GM18511 (cell line): ENCODE results near the gene EYA2.
"Not testable (repeated sequence)": the region's sequence is repeated elsewhere in the genome, so short reads cannot be mapped to it uniquely, and the experiment has no call there.

Experiments used
- ATAC-seq: cut with Tn5 transposase; IDR thresholded peaks from one replicate; pipeline ENCODE4 v1.9.1; 2021; ENCODE audit warnings: mild to moderate bottlenecking, moderate library complexity; ENCODE audit not compliant: unreplicated experiment

The EYA2 gene

GRCh38 chr20:46951405-46951804 is 56.8 kb downstream of the EYA2 start:
- no peak for ATAC-seq

DNA sequence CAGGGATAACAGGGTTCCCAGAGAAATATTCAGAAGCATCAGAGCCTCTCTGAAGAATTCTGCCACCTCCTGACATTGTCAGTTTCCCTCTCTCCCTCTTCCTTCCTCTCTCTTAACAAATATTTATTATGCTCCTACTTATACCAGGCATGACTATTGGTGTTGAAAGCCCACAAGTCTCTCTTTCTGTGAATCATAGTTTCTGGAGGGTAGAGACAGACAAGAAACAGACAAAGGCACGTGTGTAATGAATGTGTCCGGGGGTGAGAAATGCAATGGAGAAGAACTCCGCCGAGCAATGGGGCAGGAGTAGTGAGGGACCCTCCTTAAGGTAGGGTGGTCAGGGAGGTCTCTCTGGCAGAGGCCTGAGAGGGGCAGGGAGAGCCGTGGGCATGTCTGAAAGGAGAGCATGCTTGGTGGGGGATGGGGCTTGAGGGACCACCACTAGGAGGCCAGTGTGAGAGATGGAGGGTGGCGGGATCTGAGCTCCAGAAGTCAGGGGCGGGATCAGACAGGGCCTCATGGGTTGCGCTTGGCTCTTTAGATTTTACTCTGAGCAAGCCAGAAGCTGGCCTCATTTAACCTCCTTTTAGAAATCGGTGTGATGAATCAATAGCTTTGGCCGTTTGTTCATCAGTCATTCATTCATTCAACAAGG is 57.3 kb downstream of the EYA2 start:
- no peak for ATAC-seq

DNA sequence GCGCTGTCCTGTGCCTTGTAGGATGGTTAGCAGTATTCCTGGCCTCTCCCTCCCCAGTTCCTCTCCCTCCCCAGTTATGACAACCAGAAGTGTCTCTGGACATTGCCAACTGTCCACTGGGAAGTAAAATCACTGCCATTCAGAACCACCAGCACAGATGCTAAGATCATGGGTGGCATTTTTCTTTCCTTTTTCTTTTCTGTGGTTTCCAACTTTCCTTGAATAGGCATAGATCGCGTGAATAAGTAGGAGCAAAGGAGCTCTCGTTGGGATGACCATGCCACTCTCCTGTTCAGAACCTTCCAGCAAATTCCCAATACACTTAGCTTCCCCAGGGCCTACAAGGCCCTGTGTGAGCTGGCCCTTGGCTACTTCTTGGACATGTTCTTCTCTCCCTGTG is 59.0 kb downstream of the EYA2 start:
- ATAC-seq: no peak

DNA sequence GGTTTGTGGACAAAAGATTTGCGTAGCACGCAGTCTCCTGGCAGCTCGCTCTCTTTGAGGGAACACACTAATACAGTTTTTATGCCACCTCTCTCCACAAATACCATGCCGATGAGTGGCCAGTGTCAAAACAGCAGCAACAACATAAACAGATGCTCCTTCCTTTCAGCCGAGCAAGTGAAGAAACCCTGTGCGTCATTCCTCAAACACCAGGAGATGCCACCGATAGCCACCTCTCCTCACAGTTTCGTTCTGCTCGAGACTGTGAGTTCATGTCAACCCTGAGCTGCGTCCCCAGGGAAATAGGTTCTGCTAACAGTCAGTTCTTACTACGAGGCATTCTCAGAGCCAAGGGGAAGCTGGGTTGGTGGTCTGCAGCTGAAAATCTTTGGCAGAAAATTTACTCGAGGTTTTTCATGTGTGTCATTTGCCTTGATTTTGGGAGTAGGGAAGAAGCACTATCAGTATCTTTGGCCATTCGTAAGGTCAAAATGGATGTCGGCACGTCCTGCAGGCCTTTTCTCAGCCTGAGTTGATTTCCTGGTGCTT is 59.9 kb downstream of the EYA2 start:
- no peak for ATAC-seq

DNA sequence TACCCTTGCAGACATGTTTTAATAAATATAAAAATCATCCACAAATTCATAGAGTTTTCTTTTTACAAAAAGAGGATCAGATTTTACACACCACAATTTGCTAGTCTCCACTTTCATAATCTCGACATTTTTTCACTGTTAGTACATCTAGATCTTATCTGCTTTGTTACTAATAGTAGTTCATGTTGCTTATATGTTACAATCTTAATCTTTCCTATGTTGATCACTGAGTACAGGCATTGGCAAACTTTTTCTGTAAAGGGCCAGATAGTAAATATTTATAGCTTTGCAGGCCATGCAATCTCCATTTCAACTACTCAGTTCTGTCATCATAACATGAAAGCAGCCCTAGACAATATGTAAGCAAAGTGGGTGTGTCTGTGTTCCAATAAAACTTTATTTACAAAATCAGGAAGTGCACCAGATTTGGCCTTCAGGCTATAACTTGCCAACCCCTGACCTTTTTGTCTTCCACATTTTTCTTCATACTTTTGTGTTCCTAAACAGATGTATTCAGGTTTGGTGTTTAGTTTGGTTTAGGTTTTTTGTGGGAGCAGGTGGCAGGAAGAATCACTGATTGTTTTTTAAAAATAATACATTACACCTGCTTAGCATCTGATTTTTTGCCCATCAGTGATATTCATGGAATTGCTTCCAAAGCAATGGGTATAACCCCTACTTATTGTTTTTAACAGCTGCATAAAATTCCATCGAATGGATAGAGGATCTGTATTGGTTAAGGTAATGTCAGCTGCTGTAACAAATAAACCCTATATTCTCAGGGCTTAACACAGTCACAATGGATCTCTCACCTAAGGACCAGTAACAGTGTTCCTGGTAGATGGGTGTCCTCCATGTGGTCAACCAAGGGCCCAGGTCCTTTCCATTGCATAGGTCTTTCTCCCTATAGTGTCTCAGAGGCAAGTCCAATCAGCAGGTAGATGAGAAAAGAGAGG is 61.2 kb downstream of the EYA2 start:
- no peak for ATAC-seq

DNA sequence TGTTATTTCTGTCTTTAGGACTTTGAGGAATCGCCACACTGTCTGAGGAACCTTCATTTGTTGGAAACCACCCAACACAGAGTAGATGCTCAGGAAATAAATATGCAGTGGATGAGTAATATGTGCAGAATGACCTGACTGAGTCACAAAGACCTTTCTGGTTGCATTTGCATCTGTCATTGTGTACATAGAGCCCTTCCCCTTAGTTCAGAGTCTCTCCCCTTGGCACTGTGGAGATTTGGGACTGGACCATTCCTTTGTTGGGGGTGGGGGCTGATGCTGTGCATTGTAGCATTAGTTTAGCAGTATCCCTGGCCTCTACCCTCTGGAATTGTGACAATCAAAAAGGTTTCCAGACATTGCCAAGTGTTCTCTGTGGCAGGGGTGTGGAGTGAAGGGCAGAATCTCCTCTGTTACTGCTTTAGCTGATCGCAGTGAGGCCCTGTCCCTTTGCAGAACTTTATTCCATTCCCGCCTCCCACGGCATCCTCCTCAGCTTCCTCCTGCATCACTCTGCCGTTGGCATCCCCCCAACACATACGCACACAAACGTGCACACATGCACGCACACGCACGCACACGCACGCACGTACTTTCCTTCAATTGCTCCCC is 64.5 kb downstream of the EYA2 start:
- ATAC-seq: no peak

- no peak for ATAC-seq
Measured at GRCh38 chr20:46959821-46960220, 65.2 kb downstream of the EYA2 start.

GRCh38 chr20:46960536-46960935 is 65.9 kb downstream of the EYA2 start:
- ATAC-seq: no peak

DNA sequence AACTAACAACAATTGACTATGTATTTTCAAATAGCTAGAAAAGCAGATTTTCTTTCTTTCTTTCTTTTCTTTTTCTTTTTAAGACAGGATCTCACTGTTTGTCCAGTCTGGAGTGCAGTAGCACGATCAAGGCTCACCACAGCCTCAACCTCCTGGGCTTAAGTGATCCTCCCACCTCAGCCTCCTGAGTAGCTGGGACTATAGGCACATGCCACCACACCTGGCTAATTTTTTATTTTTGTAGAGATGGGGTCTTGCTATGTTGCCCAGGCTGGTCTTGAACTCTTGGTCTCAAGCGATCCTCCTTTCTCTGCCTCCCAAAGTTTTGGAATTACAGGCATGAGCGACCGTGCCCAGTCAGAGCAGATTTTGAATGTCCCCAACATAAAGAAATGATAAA is 67.3 kb downstream of the EYA2 start:
- ATAC-seq: not testable (repeated sequence)

- no peak for ATAC-seq
Measured at GRCh38 chr20:46962452-46963195, 68.0 kb downstream of the EYA2 start.

- ATAC-seq: no peak
Measured at GRCh38 chr20:46963196-46963529, 68.5 kb downstream of the EYA2 start.

- ATAC-seq: no peak
Measured at GRCh38 chr20:46963758-46964617, 69.3 kb downstream of the EYA2 start.

- no peak for ATAC-seq
Measured at GRCh38 chr20:46964618-46965455, 70.2 kb downstream of the EYA2 start.

GRCh38 chr20:46965477-46965876 is 70.8 kb downstream of the EYA2 start:
- no peak for ATAC-seq

GRCh38 chr20:46967646-46968045 is 73.0 kb downstream of the EYA2 start:
- no peak for ATAC-seq

GRCh38 chr20:46970937-46971630 is 76.4 kb downstream of the EYA2 start:
- no peak for ATAC-seq

DNA sequence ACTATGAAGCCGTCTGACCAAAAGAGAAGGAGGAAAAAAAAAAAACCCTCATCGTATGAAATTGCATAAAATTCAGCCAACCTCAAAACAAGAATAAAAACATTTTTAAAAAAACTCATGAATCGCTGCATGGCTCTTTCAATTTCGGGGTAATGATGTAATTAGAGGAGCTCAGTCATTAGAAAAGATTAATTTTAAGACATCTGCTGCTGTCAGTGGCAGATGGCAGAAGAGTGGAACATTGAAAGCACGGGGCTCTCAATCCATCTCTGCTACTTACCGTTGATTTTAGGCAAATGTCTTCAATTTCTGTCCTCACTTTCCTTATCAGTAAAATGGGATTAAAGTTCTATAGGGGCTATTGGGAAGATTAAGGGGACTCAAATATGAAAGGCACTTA is 79.1 kb downstream of the EYA2 start:
- no peak for ATAC-seq

- no peak for ATAC-seq
Measured at GRCh38 chr20:46974669-46975434, 80.2 kb downstream of the EYA2 start.
